ENCODE results near the gene ZNF79. TPM values are rescaled to one million over a fixed set of nuclear protein-coding genes. Genes with fewer than 3 reads are reported as not detected.

Gene ZNF79
- total RNA-seq, result 8.6 and 11.6 TPM in 2 replicates

GRCh38 chr9:127423934-127424675 is at the start of gene ZNF79:
Gene ZNF79 (plus strand): TSS chr9:127424382. CDS start chr9:127424788, 406 bp downstream.

GRCh38 chr9:127396808-127397645 is 27.2 kb upstream of the ZNF79 start, which contains the start of gene SLC2A8:
Gene SLC2A8 (plus strand): TSS chr9:127397169. CDS start chr9:127397231, 62 bp downstream.

GRCh38 chr9:127450830-127451607 is 26.8 kb downstream of the ZNF79 start, which contains the start of the genes LRSAM1 and RPL12:
Gene LRSAM1 (plus strand): TSS chr9:127451510. CDS start chr9:127454528, 3,018 bp downstream.
Gene RPL12 (minus strand): TSS chr9:127451406. CDS start chr9:127451317, 89 bp downstream.

Other genes starting within 250 kb of the ZNF79 start
- 6.2 and 8.8 TPM in 2 replicates for gene GARNL3, start 159.6 kb upstream of the ZNF79 start, total RNA-seq
- gene SLC2A8, start 27.2 kb upstream of the ZNF79 start, total RNA-seq, result 8.9 and 9.3 TPM in 2 replicates
- 754 and 768 TPM in 2 replicates for gene RPL12, start 27.0 kb downstream of the ZNF79 start, total RNA-seq
- 16.0 and 16.9 TPM in 2 replicates for gene LRSAM1, start 27.1 kb downstream of the ZNF79 start, total RNA-seq
- gene STXBP1, start 187.9 kb downstream of the ZNF79 start, total RNA-seq, result 43.6 and 46.2 TPM in 2 replicates